H1 (cell line): ENCODE results near the gene CSF3. TPM values are rescaled to one million over a fixed set of nuclear protein-coding genes. Genes with fewer than 3 reads are reported as not detected.

Experiments used
- CTCF ChIA-PET: fragments of 300-600 bp; sonication (Branson Sonifier 250); formaldehyde crosslinking; loops from one replicate; lab custom pipeline; 2021; ENCODE audit not compliant: partially characterized antibody; lab: Charles Lee
- POLR2A ChIA-PET: fragments of 300-600 bp; sonication (Branson Sonifier 250); formaldehyde crosslinking; loops from one replicate; lab custom pipeline; 2021; ENCODE audit warnings: inconsistent platforms; ENCODE audit not compliant: partially characterized antibody; lab: Charles Lee
- DNase-seq, 2 experiments: peaks; one replicate each; pipeline versions ENCODE4 v3.0.0 to v3.0.0-alpha.2; 2010 to 2022; ENCODE audit warnings: low spot score in 2 of 2, low read depth in 1 of 2, mixed read lengths in 1 of 2
- FAIRE-seq: peaks from 2 replicates; lab custom pipeline; 2011; peaks lifted over from hg19 to GRCh38; lab: Jason Lieb, UNC
- H2AFZ ChIP-seq: 2 replicates; pipeline ENCODE4 v1.8.1; 2012; ENCODE audit warnings: low read length, inconsistent platforms
- H2AK5ac ChIP-seq: 2 replicates; pipeline ENCODE4 v1.6.1; 2013; ENCODE audit warnings: low read depth, low read length
- H2BK120ac ChIP-seq: replicated peaks from 2 replicates; pipeline ENCODE3; 2013; ENCODE audit warnings: low read depth, low read length, inconsistent platforms
- H2BK12ac ChIP-seq: 2 replicates; pipeline ENCODE4 v1.6.1; 2013; ENCODE audit warnings: low read depth, low read length
- H2BK15ac ChIP-seq: 2 replicates; pipeline ENCODE4 v1.6.1; 2013; ENCODE audit warnings: low read length
- H2BK20ac ChIP-seq: 2 replicates; pipeline ENCODE4 v1.6.1; 2013; ENCODE audit warnings: low read length
- H2BK5ac ChIP-seq: 2 replicates; pipeline ENCODE4 v1.6.1; 2013; ENCODE audit warnings: low read depth, low read length
- H3K14ac ChIP-seq: 2 replicates; pipeline ENCODE4 v1.6.1; 2013; ENCODE audit warnings: inconsistent platforms; ENCODE audit not compliant: insufficient read length
- H3K18ac ChIP-seq: 2 replicates; pipeline ENCODE4 v1.6.1; 2013; ENCODE audit warnings: low read length; ENCODE audit errors: extremely low read depth
- H3K23ac ChIP-seq: 2 replicates; pipeline ENCODE4 v1.6.1; 2013; ENCODE audit warnings: inconsistent platforms; ENCODE audit not compliant: insufficient read length
- H3K23me2 ChIP-seq: 2 replicates; pipeline ENCODE4 v1.6.1; 2013; ENCODE audit warnings: low read depth, low read length
- H3K27ac ChIP-seq: 2 replicates; pipeline ENCODE4 v1.6.1; 2011; ENCODE audit warnings: low read depth, low read length, inconsistent platforms
- H3K27me3 ChIP-seq, 4 experiments: replicated peaks in 1 of 4; 1 replicate in 1 of 4; 2 replicates in 3 of 4; pipeline versions ENCODE4 v1.6.1 to v1.8.1; 2011 to 2013; ENCODE audit warnings: low read length in 3 of 4, mild to moderate bottlenecking in 3 of 4, inconsistent platforms in 2 of 4, mixed read lengths in 2 of 4, moderate library complexity in 1 of 4; ENCODE audit not compliant: control insufficient read depth in 3 of 4, insufficient read depth in 3 of 4; ENCODE audit errors: extremely low read depth in 1 of 4
- H3K36me3 ChIP-seq, 4 experiments: 2 replicates each; pipeline versions ENCODE4 v1.6.1 to v1.8.1; 2011 to 2013; ENCODE audit warnings: mild to moderate bottlenecking in 4 of 4, low read length in 3 of 4, moderate library complexity in 2 of 4, control low read depth in 1 of 4, inconsistent platforms in 1 of 4; ENCODE audit not compliant: insufficient read depth in 4 of 4, control insufficient read depth in 2 of 4
- H3K4ac ChIP-seq: replicated peaks from 2 replicates; pipeline ENCODE3; 2013; ENCODE audit warnings: low read length, low read depth, mixed read lengths, inconsistent platforms; ENCODE audit not compliant: insufficient read length
- H3K4me1 ChIP-seq, 4 experiments: replicated peaks in 1 of 4; 1 replicate in 1 of 4; 2 replicates in 3 of 4; pipeline versions ENCODE4 v1.6.1 to v1.8.1; 2011 to 2013; ENCODE audit warnings: low read length in 3 of 4, inconsistent platforms in 2 of 4, mixed read lengths in 1 of 4; ENCODE audit not compliant: insufficient read depth in 4 of 4, control insufficient read depth in 3 of 4
- H3K4me2 ChIP-seq, 2 experiments: 2 replicates each; pipeline versions ENCODE4 v1.6.1 to v1.8.1; 2011 to 2013; ENCODE audit warnings: low read depth in 2 of 2, low read length in 2 of 2, control low read depth in 1 of 2, inconsistent platforms in 1 of 2, mild to moderate bottlenecking in 1 of 2; ENCODE audit not compliant: insufficient read depth in 1 of 2
- H3K4me3 ChIP-seq, 4 experiments: fragments of 200-600, 300-600 bp in 1 of 4; sonication (generic), shearing (Covaris generic), sonication (Bioruptor Twin) in 1 of 4; 2 replicates each; pipeline versions ENCODE4 v1.5.1 to v1.8.1; 2011 to 2016; ENCODE audit warnings: low read length in 4 of 4, low read depth in 3 of 4, control low read depth in 2 of 4, inconsistent platforms in 2 of 4, mild to moderate bottlenecking in 2 of 4, mixed read lengths in 1 of 4, moderate library complexity in 1 of 4; ENCODE audit not compliant: insufficient read depth in 2 of 4; ENCODE audit errors: extremely low read depth in 1 of 4
- H3K56ac ChIP-seq: replicated peaks from 2 replicates; pipeline ENCODE3; 2013; ENCODE audit warnings: low read depth, mild to moderate bottlenecking, mixed read lengths, low read length, inconsistent platforms; ENCODE audit not compliant: insufficient read length
- H3K79me1 ChIP-seq: 2 replicates; pipeline ENCODE4 v1.6.1; 2013; ENCODE audit warnings: low read depth, low read length, control low read depth
- H3K79me2 ChIP-seq, 2 experiments: 2 replicates each; pipeline versions ENCODE4 v1.6.1 to v1.8.1; 2012 to 2013; ENCODE audit warnings: low read length in 2 of 2, mild to moderate bottlenecking in 2 of 2, inconsistent platforms in 1 of 2; ENCODE audit not compliant: insufficient read depth in 2 of 2, control insufficient read depth in 1 of 2
- H3K9ac ChIP-seq, 4 experiments: replicated peaks in 1 of 4; 1 replicate in 1 of 4; 2 replicates in 3 of 4; pipeline versions ENCODE4 v1.6.1 to v1.8.1; 2011 to 2013; ENCODE audit warnings: low read depth in 3 of 4, low read length in 3 of 4, control low read depth in 2 of 4, mild to moderate bottlenecking in 2 of 4, moderate library complexity in 2 of 4, inconsistent platforms in 1 of 4; ENCODE audit errors: extremely low read depth in 1 of 4
- H3K9me3 ChIP-seq, 2 experiments: 2 replicates each; pipeline versions ENCODE4 v1.6.1 to v1.8.1; 2012 to 2013; ENCODE audit warnings: mild to moderate bottlenecking in 2 of 2, moderate library complexity in 2 of 2, control low read depth in 1 of 2, inconsistent platforms in 1 of 2, low read depth in 1 of 2, low read length in 1 of 2, mixed read lengths in 1 of 2; ENCODE audit not compliant: insufficient read depth in 2 of 2
- H4K20me1 ChIP-seq, 2 experiments: replicated peaks in 1 of 2; 2 replicates each; pipeline versions ENCODE3 to v1.8.1; 2011 to 2013; ENCODE audit warnings: inconsistent platforms in 2 of 2, low read length in 2 of 2, mild to moderate bottlenecking in 1 of 2; ENCODE audit not compliant: insufficient read depth in 2 of 2, control insufficient read depth in 1 of 2
- H4K5ac ChIP-seq: 2 replicates; pipeline ENCODE4 v1.6.1; 2013; ENCODE audit warnings: low read length, low read depth, mixed read lengths, inconsistent platforms; ENCODE audit not compliant: insufficient read length
- H4K8ac ChIP-seq: 2 replicates; pipeline ENCODE4 v1.8.0; 2013; ENCODE audit warnings: mild to moderate bottlenecking, moderate library complexity, low read length, inconsistent platforms; ENCODE audit not compliant: insufficient read depth; ENCODE audit errors: extremely low read depth
- H4K91ac ChIP-seq: replicated peaks from 2 replicates; pipeline ENCODE3; 2013; ENCODE audit warnings: low read length, mixed read lengths, inconsistent platforms; ENCODE audit not compliant: insufficient read length
- PHF8 ChIP-seq: fragments of 200-600 bp; sonication (generic); conservative IDR thresholded peaks from 2 replicates; pipeline ENCODE4 v1.7.1; 2012; ENCODE audit warnings: low read depth, mild to moderate bottlenecking, inconsistent platforms, low read length, moderate library complexity
- WGBS, 2 experiments: shearing (Covaris generic) in 1 of 2; methylation state at CpG; one replicate each; pipeline versions ENCODE4 v1.1.6 to v1.1.7; 2013 to 2015; ENCODE audit warnings: low lambda C conversion rate in 2 of 2, mixed read lengths in 2 of 2, inconsistent platforms in 1 of 2, low coverage in 1 of 2, missing lambda C conversion rate in 1 of 2; ENCODE audit not compliant: insufficient replicate concordance in 2 of 2, insufficient coverage in 1 of 2, insufficient read length in 1 of 2; ENCODE audit errors: extremely low coverage in 1 of 2, missing lambda C conversion rate in 1 of 2; 5-methylcytosine and 5-hydroxymethylcytosine counted together
- polyA plus RNA-seq, 7 experiments: library from polyadenylated mRNA; depleted of rRNA in 3 of 7; stranded (reverse) in 5 of 7; unstranded in 2 of 7; fragments of >200 nt in 5 of 7; fragments of 200-250 nt in 2 of 7; gene quantifications; 1 replicate in 5 of 7; 2 replicates in 1 of 7; 4 replicates in 1 of 7; pipeline versions ENCODE4 v1.2.1 to v1.2.3, GENCODE V29; 2011 to 2013; ENCODE audit warnings: missing spikeins in 2 of 7, mixed read lengths in 2 of 7
- total RNA-seq: library from RNA; stranded (reverse); fragmentation: NEBNext Ultra II Directional; extraction: Animal tissue kit (Norgen Biotek cat#: 25700); gene quantifications from 2 replicates; pipeline ENCODE4 v1.2.1, GENCODE V29; 2021

CSF3 gene
- total and polyA plus RNA-seq, 2 of the 8 experiments (the other 6 are each of a cell fraction or from before 2014, with no cell fraction given) = 0.03 TPM; not detected in 1

- WGBS, 2 experiments = 94% methylated on average over 8 of the region's 8 CpGs; no CpG with 5 or more reads in 1 of the 2 experiments
- no peak overlapping the region for H2AFZ ChIP-seq
- no peak overlapping the region for H3K18ac ChIP-seq
- no peak overlapping the region for H2AK5ac ChIP-seq
- peaks cover 16 to 37% (median 34%) of the 10 kb centered on the region in 4 experiments for H3K36me3 ChIP-seq
- H3K23ac ChIP-seq = no peak overlapping the region
- H2BK120ac ChIP-seq = no peak overlapping the region
- no peak overlapping the region for H3K27ac ChIP-seq
- no peak overlapping the region for H2BK15ac ChIP-seq
- H3K4me3 ChIP-seq = no peak overlapping the region
- no peak overlapping the region for H3K4ac ChIP-seq
- H3K23me2 ChIP-seq = no peaks in the 10 kb centered on the region
- no peaks in the 10 kb centered on the region for H3K79me1 ChIP-seq
- no peak overlapping the region for H3K4me2 ChIP-seq
- H3K9ac ChIP-seq = no peak overlapping the region
- CTCF ChIA-PET = interaction anchor here (0.8 to 29.7 kb wide), 5 partner anchors 13 to 337 kb away, joined by 3 to 876 read pairs (median 72); partner anchors contain the start of genes CSF3, MED24 and THRA
- H4K20me1 ChIP-seq = peaks cover 0 to 2% of the 10 kb centered on the region in 2 experiments
- no peak overlapping the region for H4K5ac ChIP-seq
- H4K8ac ChIP-seq = no peak overlapping the region
- no peak overlapping the region for H3K14ac ChIP-seq
- no peak overlapping the region for H2BK5ac ChIP-seq
- H4K91ac ChIP-seq = no peak overlapping the region
- H3K27me3 ChIP-seq = no peaks in the 10 kb centered on the region
- DNase-seq (no peak), FAIRE-seq (no peak)
- H3K56ac ChIP-seq = no peak overlapping the region
- H3K4me1 ChIP-seq = no peaks in the 10 kb centered on the region
- no peaks in the 10 kb centered on the region for H3K9me3 ChIP-seq
- H3K79me2 ChIP-seq = no peaks in the 10 kb centered on the region
- POLR2A ChIA-PET = interaction anchor here (2.2 to 4.8 kb wide), 2 partner anchors 8 to 11 kb away, joined by 10 to 42 read pairs; partner anchors contain the start of gene CSF3
- no peak overlapping the region for H2BK12ac ChIP-seq
- no peak for TF ChIP-seq PHF8
- H2BK20ac ChIP-seq = no peak overlapping the region
These were observed 9.7 kb downstream of the CSF3 start for GRCh38 chr17:40024901-40025300.
